ENCODE results near the gene MKX. TPM values are rescaled to one million over a fixed set of nuclear protein-coding genes. Genes with fewer than 3 reads are reported as not detected.

The MKX gene
- total and polyA plus RNA-seq, 12 donors, result 0.09 to 0.53 (median 0.24) TPM; not detected in 2

- no peaks in the 10 kb centered on the region for H3K27me3 ChIP-seq
- no peaks in the 10 kb centered on the region for H3K4me1 ChIP-seq
- 36 to 38% methylated on average over 3 of the region's 3 CpGs for whole genome bisulfite sequencing, 2 donors
- H3K36me3 ChIP-seq, result no peaks in the 10 kb centered on the region
- TF ChIP-seq CTCF (IDR thresholded peaks at IDR 0.05), result no peak
- H3K4me3 ChIP-seq, result no peak overlapping the region
- DNase-seq (no peak), ATAC-seq (no peak)
- intact Hi-C loops (cut with DNase I), result no loop called here
- no peaks in the 10 kb centered on the region for H3K9me3 ChIP-seq
- H3K27ac ChIP-seq, result no peak overlapping the region
Measured at GRCh38 chr10:27701938-27702537, 43.6 kb downstream of the MKX start.

- TF ChIP-seq CTCF (IDR thresholded peaks at IDR 0.05), result no peak
- no peak overlapping the region for H3K27ac ChIP-seq
Measured at GRCh38 chr10:27699776-27700175, 45.8 kb downstream of the MKX start.

GRCh38 chr10:27698961-27699360 is 46.7 kb downstream of the MKX start:
- intact Hi-C loops (cut with DNase I), result no loop called here
- TF ChIP-seq CTCF (IDR thresholded peaks at IDR 0.05), result no peak
- Histone ChIP-seq H3K36me3 (no peaks in the 10 kb centered on the region), H3K27ac (no peak overlapping the region), H3K9me3 (no peaks in the 10 kb centered on the region), H3K27me3 (no peaks in the 10 kb centered on the region), H3K4me3 (no peak overlapping the region), H3K4me1 (no peaks in the 10 kb centered on the region)
- WGBS, 2 donors, result 85 to 91% methylated on average over 2 of the region's 2 CpGs
- ATAC-seq, result no peak
- DNase-seq, result no peak

More at GRCh38 chr10:27699776-27700175, 45.8 kb downstream of the MKX start:
- H3K27me3 ChIP-seq, result no peaks in the 10 kb centered on the region
- 29 to 68% methylated on average over 2 of the region's 2 CpGs for WGBS, 2 donors
- no peaks in the 10 kb centered on the region for H3K4me1 ChIP-seq
- H3K4me3 ChIP-seq, result no peak overlapping the region
- DNase-seq (no peak), ATAC-seq (no peak)
- intact Hi-C loops (cut with DNase I), result no loop called here
- no peaks in the 10 kb centered on the region for H3K36me3 ChIP-seq
- H3K9me3 ChIP-seq, result no peaks in the 10 kb centered on the region

GRCh38 chr10:27696466-27696865 is 49.2 kb downstream of the MKX start:
- intact Hi-C loops (cut with DNase I), result no loop called here
- ATAC-seq (no peak), DNase-seq (no peak)
- H3K36me3 ChIP-seq, result no peaks in the 10 kb centered on the region
- H3K4me1 ChIP-seq, result peaks cover 0 to 8% (median 0%) of the 10 kb centered on the region in 9 donors
- no peaks in the 10 kb centered on the region for H3K27me3 ChIP-seq
- H3K4me3 ChIP-seq, result no peak overlapping the region
- 68% methylated on average over 3 of the region's 3 CpGs for WGBS, 2 donors
- no peak overlapping the region for H3K27ac ChIP-seq
- no peaks in the 10 kb centered on the region for H3K9me3 ChIP-seq
- no peak for TF ChIP-seq CTCF (IDR thresholded peaks at IDR 0.05)
